ENCODE results near the gene ABHD11. TPM values are rescaled to one million over a fixed set of nuclear protein-coding genes. Genes with fewer than 3 reads are reported as not detected.

Gene ABHD11
- total RNA-seq, 1 donor from 2014 or later: 33.9 TPM

GRCh38 chr7:73736885-73737284, 1.7 kb downstream of the ABHD11 start:
- peaks cover 2% of the 10 kb centered on the region for H3K36me3 Mint-ChIP-seq
- TF ChIP-seq CTCF (IDR thresholded peaks at IDR 0.05; ENCODE audit: unreplicated experiment): no peak
- peaks cover 16% of the 10 kb centered on the region for H3K4me1 Mint-ChIP-seq
- DNase-seq (ENCODE audit: low spot score in 2 of 2, unreplicated experiment in 2 of 2): no peak
- peak overlapping the region; percentile 85 for H3K4me3 Mint-ChIP-seq
- H3K27me3 Mint-ChIP-seq (ENCODE audit: low read depth): peaks cover 3% of the 10 kb centered on the region
- H3K9me3 Mint-ChIP-seq: no peaks in the 10 kb centered on the region
- no peak overlapping the region for H3K27ac Mint-ChIP-seq

GRCh38 chr7:73735528-73735905, 3.1 kb downstream of the ABHD11 start:
- Mint-ChIP-seq H3K9me3 (no peaks in the 10 kb centered on the region), H3K4me3 (no peak overlapping the region), H3K27me3 (ENCODE audit: low read depth) (no peaks in the 10 kb centered on the region), H3K36me3 (peaks cover 2% of the 10 kb centered on the region), H3K4me1 (peaks cover 7% of the 10 kb centered on the region), H3K27ac (no peak overlapping the region)
- TF ChIP-seq CTCF (IDR thresholded peaks at IDR 0.05; ENCODE audit: unreplicated experiment): no peak
- DNase-seq (ENCODE audit: low spot score in 2 of 2, unreplicated experiment in 2 of 2): no peak

DNA sequence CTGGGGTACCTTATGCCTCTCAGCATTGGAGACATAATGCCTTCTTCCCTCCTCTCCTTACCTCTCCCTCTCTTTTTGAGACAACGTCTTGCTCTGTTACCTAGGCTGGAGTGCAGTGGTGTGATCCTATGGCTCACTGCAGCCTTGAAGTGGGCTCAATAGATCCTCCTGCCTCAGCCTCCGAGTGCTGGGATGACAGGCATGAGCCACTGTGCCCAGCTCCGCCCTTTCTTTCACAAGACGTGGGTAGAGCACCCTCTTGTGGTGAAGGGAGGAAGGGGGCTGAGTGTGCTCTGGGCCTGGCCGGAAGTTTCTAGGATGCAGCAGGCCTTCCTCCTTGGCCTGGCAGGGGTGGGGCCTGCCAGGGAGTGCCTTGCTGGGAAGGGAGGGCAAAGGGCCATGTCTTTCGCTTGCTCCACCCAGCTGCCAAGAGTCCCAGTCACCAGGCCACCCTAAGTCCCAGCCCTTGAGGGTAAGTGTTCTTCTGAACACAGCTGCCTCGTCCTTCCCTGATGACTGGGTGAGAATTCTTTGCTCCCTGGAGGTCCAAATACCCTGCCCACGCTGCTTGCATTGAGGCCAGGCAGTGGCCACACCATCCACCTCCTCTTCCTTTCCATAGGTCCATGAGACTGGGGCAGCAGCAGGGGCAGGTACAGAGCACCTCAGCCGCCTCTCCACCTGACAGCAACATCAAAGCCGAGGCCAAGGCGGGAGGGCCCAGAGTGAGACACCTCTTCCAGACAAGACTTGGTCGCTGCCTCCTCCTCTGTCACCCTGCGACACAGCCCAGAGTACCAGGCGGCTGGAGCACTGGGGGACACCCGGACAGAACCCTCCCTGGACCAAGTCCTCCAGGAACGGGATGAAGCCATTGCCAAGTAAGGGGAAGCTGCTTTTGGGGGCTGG, 3.7 kb downstream of the ABHD11 start:
- Mint-ChIP-seq H3K9me3 (no peaks in the 10 kb centered on the region), H3K4me1 (peaks cover 9% of the 10 kb centered on the region), H3K4me3 (no peak overlapping the region), H3K36me3 (peaks cover 2% of the 10 kb centered on the region), H3K27me3 (ENCODE audit: low read depth) (no peaks in the 10 kb centered on the region), H3K27ac (peak overlapping the region; percentile 47)
- peak; percentile 53 for TF ChIP-seq CTCF (IDR thresholded peaks at IDR 0.05; ENCODE audit: unreplicated experiment)
- DNase-seq (ENCODE audit: low spot score in 2 of 2, unreplicated experiment in 2 of 2): no peak

- no peaks in the 10 kb centered on the region for H3K9me3 Mint-ChIP-seq
- no peak for TF ChIP-seq CTCF (IDR thresholded peaks at IDR 0.05; ENCODE audit: unreplicated experiment)
- H3K27me3 Mint-ChIP-seq (ENCODE audit: low read depth): no peaks in the 10 kb centered on the region
- DNase-seq (ENCODE audit: low spot score in 2 of 2, unreplicated experiment in 2 of 2): no peak
- no peak overlapping the region for H3K27ac Mint-ChIP-seq
- no peak overlapping the region for H3K4me3 Mint-ChIP-seq
- peaks cover 2% of the 10 kb centered on the region for H3K36me3 Mint-ChIP-seq
- peaks cover 5% of the 10 kb centered on the region for H3K4me1 Mint-ChIP-seq
Observed at GRCh38 chr7:73732397-73732796, 6.2 kb downstream of the ABHD11 start.

DNA sequence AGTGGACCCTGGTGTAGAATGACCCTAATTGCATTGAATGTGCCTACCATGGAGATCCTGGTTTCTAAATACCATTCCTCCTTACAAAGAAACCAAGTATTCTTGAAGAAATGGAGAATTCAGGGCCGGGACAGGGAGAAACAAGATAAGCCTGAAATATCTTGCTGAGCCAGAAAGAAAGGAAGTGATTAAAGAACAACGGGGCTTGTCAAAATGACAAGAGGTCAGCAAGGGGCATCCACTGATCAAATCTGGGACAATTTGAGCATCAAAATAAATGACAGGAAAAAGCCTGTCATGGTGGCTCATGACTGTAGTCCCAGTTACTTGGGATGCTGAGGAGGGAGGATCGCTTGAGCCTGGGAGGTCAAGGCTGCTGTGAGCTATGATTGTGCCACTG, 8.1 kb downstream of the ABHD11 start:
- Mint-ChIP-seq H3K4me1 (peaks cover 5% of the 10 kb centered on the region), H3K27ac (no peak overlapping the region), H3K4me3 (no peak overlapping the region), H3K9me3 (no peaks in the 10 kb centered on the region), H3K27me3 (ENCODE audit: low read depth) (no peaks in the 10 kb centered on the region), H3K36me3 (no peaks in the 10 kb centered on the region)
- TF ChIP-seq CTCF (IDR thresholded peaks at IDR 0.05; ENCODE audit: unreplicated experiment): no peak
- no peak for DNase-seq (ENCODE audit: low spot score in 2 of 2, unreplicated experiment in 2 of 2)

Data from mesothelial cell of epicardium (in vitro differentiated cells).